B cell (primary cell): ENCODE measurements around the gene ATP7B. TPM values are rescaled to one million over a fixed set of nuclear protein-coding genes. Genes with fewer than 3 reads are reported as not detected.

Source experiments
- ATAC-seq: fragments of 200-7000 bp; cut with Tn5 transposase; one replicate; pipeline ENCODE4 v1.10.0; 2021; ENCODE audit warnings: low read depth, mild to moderate bottlenecking, moderate number of reproducible peaks, moderate library complexity
- CTCF ChIA-PET: fragments of 350-600 bp; sonication (Branson Sonifier 250); formaldehyde crosslinking; loops from one replicate; lab custom pipeline; 2021; ENCODE audit warnings: antibody characterized with exemption, inconsistent platforms; lab: Charles Lee
- POLR2A ChIA-PET: fragments of 350-600 bp; sonication (Branson Sonifier 250); formaldehyde crosslinking; loops from one replicate; lab custom pipeline; 2021; ENCODE audit warnings: antibody characterized with exemption; lab: Charles Lee
- DNase-seq: peaks from one replicate; pipeline ENCODE4 v3.0.0; 2013
- H2AFZ ChIP-seq: 2 replicates; pipeline ENCODE4 v1.6.1; 2012; ENCODE audit warnings: mild to moderate bottlenecking, low read depth, low read length; ENCODE audit not compliant: insufficient read depth, poor library complexity, severe bottlenecking
- H3K27ac ChIP-seq, 2 donors: 1 replicate in 1 of 2; 2 replicates in 1 of 2; pipeline ENCODE4 v1.5.1; 2012 to 2013; ENCODE audit warnings: low read length in 2 of 2, mild to moderate bottlenecking in 2 of 2, moderate library complexity in 1 of 2
- H3K27me3 ChIP-seq, 4 experiments: fragments of 200-600 bp in 1 of 4; sonication (generic) in 1 of 4; replicated peaks in 1 of 4; 1 replicate in 2 of 4; 2 replicates in 2 of 4; pipeline versions ENCODE4 v1.6.1 to v1.7.0; 2013 to 2016; ENCODE audit warnings: low read length in 3 of 4, mild to moderate bottlenecking in 2 of 4, mixed read lengths in 1 of 4, moderate library complexity in 1 of 4; ENCODE audit not compliant: insufficient read depth in 4 of 4, control insufficient read depth in 3 of 4; ENCODE audit errors: control extremely low read depth in 1 of 4
- H3K36me3 ChIP-seq, 2 experiments: replicated peaks in 1 of 2; 1 replicate in 1 of 2; 2 replicates in 1 of 2; pipeline versions ENCODE4 v1.6.1 to v1.7.1; 2013; ENCODE audit warnings: low read length in 1 of 2; ENCODE audit not compliant: insufficient read depth in 2 of 2, control insufficient read depth in 1 of 2; ENCODE audit errors: control extremely low read depth in 1 of 2, extremely low read depth in 1 of 2
- H3K4me1 ChIP-seq, 2 donors: fragments of 200-600 bp in 1 of 2; sonication (generic) in 1 of 2; 1 replicate in 1 of 2; 2 replicates in 1 of 2; pipeline versions ENCODE4 v1.5.1 to v1.6.1; 2013 to 2017; ENCODE audit warnings: low read length in 2 of 2; ENCODE audit not compliant: control insufficient read depth in 2 of 2, insufficient read depth in 2 of 2
- H3K4me2 ChIP-seq: replicated peaks from 2 replicates; pipeline ENCODE3; 2012; ENCODE audit warnings: mild to moderate bottlenecking, low read depth, low read length; ENCODE audit not compliant: poor library complexity, severe bottlenecking
- H3K4me3 ChIP-seq, 5 experiments: fragments of 200-600 bp in 1 of 5; sonication (generic) in 1 of 5; 1 replicate in 3 of 5; 2 replicates in 2 of 5; pipeline versions ENCODE4 v1.5.1 to v1.7.0; 2011 to 2016; ENCODE audit warnings: low read length in 4 of 5, mild to moderate bottlenecking in 4 of 5, low read depth in 2 of 5, control low read depth in 1 of 5, moderate library complexity in 1 of 5; ENCODE audit not compliant: insufficient read depth in 1 of 5; ENCODE audit errors: control extremely low read depth in 1 of 5, extremely low read depth in 1 of 5
- H3K79me2 ChIP-seq: fragments of 200-600 bp; sonication (generic); one replicate; pipeline ENCODE4 v1.6.0; 2016; ENCODE audit warnings: low read length; ENCODE audit not compliant: control insufficient read depth, insufficient read depth
- H3K9ac ChIP-seq: fragments of 200-600 bp; sonication (generic); 2 replicates; pipeline ENCODE4 v1.6.1; 2017; ENCODE audit warnings: mild to moderate bottlenecking, low read length, moderate library complexity
- H3K9me3 ChIP-seq, 3 donors: one replicate each; pipeline versions ENCODE4 v1.6.1 to v1.7.1; 2013; ENCODE audit warnings: low read length in 2 of 3; ENCODE audit not compliant: control insufficient read depth in 2 of 3, insufficient read depth in 1 of 3; ENCODE audit errors: control extremely low read depth in 1 of 3
- H4K20me1 ChIP-seq: 2 replicates; pipeline ENCODE4 v1.6.0; 2012; ENCODE audit warnings: mild to moderate bottlenecking, low read length; ENCODE audit not compliant: insufficient read depth, control insufficient read depth, poor library complexity, severe bottlenecking
- H3K27ac Mint-ChIP-seq: one replicate; pipeline ENCODE4 v1.8.0; 2021; ENCODE audit warnings: mixed read lengths
- H3K27me3 Mint-ChIP-seq: one replicate; pipeline ENCODE4 v1.8.0; 2021; ENCODE audit warnings: mixed read lengths
- H3K4me1 Mint-ChIP-seq: one replicate; pipeline ENCODE4 v1.8.0; 2021; ENCODE audit warnings: mixed read lengths
- H3K4me3 Mint-ChIP-seq: one replicate; pipeline ENCODE4 v1.8.0; 2021; ENCODE audit warnings: mixed read lengths
- H3K9me3 Mint-ChIP-seq: one replicate; pipeline ENCODE4 v1.8.0; 2022; ENCODE audit warnings: mixed read lengths; ENCODE audit not compliant: insufficient read depth
- CTCF ChIP-seq: fragments of 200-600 bp; IDR thresholded peaks from one replicate; pipeline ENCODE4 v1.8.0; 2022; ENCODE audit warnings: antibody characterized with exemption, mild to moderate bottlenecking
- EZH2 ChIP-seq: IDR thresholded peaks from 2 replicates; pipeline ENCODE4 v1.6.1; 2012; ENCODE audit warnings: borderline replicate concordance, low read depth, mild to moderate bottlenecking, moderate library complexity, low read length; ENCODE audit not compliant: insufficient read depth, poor library complexity, severe bottlenecking
- WGBS: methylation state at CpG from one replicate; pipeline ENCODE4 v1.1.5; 2013; ENCODE audit warnings: missing lambda C conversion rate; ENCODE audit not compliant: insufficient coverage; 5-methylcytosine and 5-hydroxymethylcytosine counted together
- intact Hi-C: fragments of 100-400 bp; cut with micrococcal nuclease; formaldehyde crosslinking; loops from one replicate; pipeline ENCODE4 v1.10.0; 2022
- polyA plus RNA-seq: library from polyadenylated mRNA; depleted of rRNA; stranded (reverse); fragments of >200 nt; gene quantifications from 2 replicates; pipeline ENCODE4 v1.2.3, GENCODE V29; 2012
- total RNA-seq, 2 donors: library from RNA; stranded (reverse); fragments of 120-200 nt in 1 of 2; gene quantifications; 1 replicate in 1 of 2; 2 replicates in 1 of 2; pipeline versions ENCODE4 v1.2.3 to v1.2.4, GENCODE V29; 2013 to 2022

The ATP7B gene
- total and polyA plus RNA-seq, 2 donors (not counting 1 experiment from before 2014, with no cell fraction given) = 0.10 to 0.91 TPM

- H3K27me3 ChIP-seq = peaks cover 0 to 24% (median 2%) of the 10 kb centered on the region in 4 experiments
- TF ChIP-seq EZH2 = no peak
- no peak for TF ChIP-seq CTCF
- Mint-ChIP-seq H3K9me3 (no peaks in the 10 kb centered on the region), H3K4me3 (no peak overlapping the region), H3K27ac (no peak overlapping the region), H3K27me3 (peaks cover 39% of the 10 kb centered on the region), H3K4me1 (no peaks in the 10 kb centered on the region)
- H3K36me3 ChIP-seq = no peaks in the 10 kb centered on the region
- no peaks in the 10 kb centered on the region for H3K79me2 ChIP-seq
- WGBS = 65% methylated on average over 5 of the region's 6 CpGs
- intact Hi-C loops = no loop called here
- H2AFZ ChIP-seq = no peak overlapping the region
- ATAC-seq (no peak), DNase-seq (no peak)
- H3K4me3 ChIP-seq = no peak overlapping the region
- H3K9me3 ChIP-seq = no peaks in the 10 kb centered on the region
- ChIA-PET CTCF (interaction anchor here (0.6 to 1.0 kb wide), 2 partner anchors 124 to 128 kb away, joined by 3 read pairs; no protein-coding TSS in a partner anchor), POLR2A (no interaction called here)
- H4K20me1 ChIP-seq = no peaks in the 10 kb centered on the region
- H3K27ac ChIP-seq = no peak overlapping the region
- no peak overlapping the region for H3K9ac ChIP-seq
- H3K4me1 ChIP-seq = no peaks in the 10 kb centered on the region
- no peak overlapping the region for H3K4me2 ChIP-seq
Observed at GRCh38 chr13:51998723-51999509, 12.3 kb downstream of the ATP7B start.

GRCh38 chr13:51997641-51998330 is 13.5 kb downstream of the ATP7B start:
- Mint-ChIP-seq H3K27ac (no peak overlapping the region), H3K4me3 (no peak overlapping the region), H3K4me1 (no peaks in the 10 kb centered on the region), H3K9me3 (no peaks in the 10 kb centered on the region), H3K27me3 (peaks cover 39% of the 10 kb centered on the region)
- WGBS = 96% methylated on average over 6 of the region's 8 CpGs
- POLR2A ChIA-PET = no interaction called here
- ATAC-seq = no peak
- Histone ChIP-seq H3K9me3 (no peaks in the 10 kb centered on the region), H3K27me3 (peaks cover 0 to 24% (median 2%) of the 10 kb centered on the region in 4 experiments), H2AFZ (no peak overlapping the region), H3K27ac (no peak overlapping the region), H3K4me2 (no peak overlapping the region), H3K9ac (no peak overlapping the region), H3K4me1 (no peaks in the 10 kb centered on the region), H3K36me3 (no peaks in the 10 kb centered on the region), H3K4me3 (no peak overlapping the region), H3K79me2 (no peaks in the 10 kb centered on the region), H4K20me1 (no peaks in the 10 kb centered on the region)
- TF ChIP-seq CTCF = no peak
- no peak for TF ChIP-seq EZH2
- DNase-seq = no peak
- CTCF ChIA-PET = no interaction called here
- intact Hi-C loops = no loop called here
